Head of caudate nucleus (tissue), 42 donors: ENCODE measurements around the gene BCKDHA.
A peak's percentile ranks its signal among the peaks of the same experiment; 100 is the strongest.
"Not testable (repeated sequence)": the region's sequence is repeated elsewhere in the genome, so short reads cannot be mapped to it uniquely, and the experiment has no call there.

Source experiments
- DNase-seq, 42 donors: peaks; one replicate each; pipeline versions ENCODE4 v3.0.0 to v3.0.0-alpha.2; 2020 to 2021; ENCODE audit warnings: mixed read lengths in 7 of 42
- intact Hi-C: fragments of 100-400 bp; cut with DNase I; formaldehyde crosslinking; loops from one replicate; pipeline ENCODE4 v1.15.0; 2022

Gene BCKDHA

GRCh38 chr19:41398050-41398418 is 416 bp downstream of the BCKDHA start:
- intact Hi-C loops = loop anchor here (5.0 kb wide), 2 partner anchors 36 to 39 kb away; partner anchors contain the start of genes B9D2 and DMAC2
- DNase-seq = no peak

GRCh38 chr19:41398598-41398997 is 980 bp downstream of the BCKDHA start:
- no peak for DNase-seq
- intact Hi-C loops = loop anchor here (5.0 kb wide), 2 partner anchors 36 to 39 kb away; partner anchors contain the start of genes B9D2 and DMAC2

- intact Hi-C loops = loop anchor here (5.0 kb wide), 2 partner anchors 37 to 38 kb away; partner anchors contain the start of genes B9D2 and DMAC2
- no peak for DNase-seq
These were observed 1.5 kb downstream of the BCKDHA start for GRCh38 chr19:41399091-41399490.

GRCh38 chr19:41399525-41399924 is 1.9 kb downstream of the BCKDHA start:
- no peak for DNase-seq

GRCh38 chr19:41401483-41401882 is 3.9 kb downstream of the BCKDHA start:
- intact Hi-C loops = no loop called here
- DNase-seq = no peak

More at GRCh38 chr19:41399525-41399924, 1.9 kb downstream of the BCKDHA start:
- intact Hi-C loops = loop anchor here (5.0 kb wide), 2 partner anchors 37 to 38 kb away; partner anchors contain the start of genes B9D2 and DMAC2

GRCh38 chr19:41402010-41402409 is 4.4 kb downstream of the BCKDHA start:
- DNase-seq = no peak
- intact Hi-C loops = no loop called here

- no peak for DNase-seq
- intact Hi-C loops = no loop called here
These were observed 5.8 kb downstream of the BCKDHA start for GRCh38 chr19:41403181-41403970.

- no peak for DNase-seq
- intact Hi-C loops = no loop called here
These were observed 8.2 kb downstream of the BCKDHA start for GRCh38 chr19:41405776-41406175.

GRCh38 chr19:41407271-41407670 is 9.7 kb downstream of the BCKDHA start:
- DNase-seq = no peak
- intact Hi-C loops = no loop called here

- intact Hi-C loops = no loop called here
- no peak for DNase-seq
These were observed 10.6 kb downstream of the BCKDHA start for GRCh38 chr19:41408256-41408655.

GRCh38 chr19:41408846-41409245 is 11.2 kb downstream of the BCKDHA start:
- DNase-seq, intact Hi-C loops: not testable (repeated sequence)

GRCh38 chr19:41409288-41409687 is 11.7 kb downstream of the BCKDHA start:
- intact Hi-C loops = no loop called here

GRCh38 chr19:41410336-41411054 is 12.9 kb downstream of the BCKDHA start:
- DNase-seq = no peak
- intact Hi-C loops = no loop called here

More at GRCh38 chr19:41409288-41409687, 11.7 kb downstream of the BCKDHA start:
- DNase-seq = no peak

GRCh38 chr19:41411100-41411967 is 13.7 kb downstream of the BCKDHA start:
- DNase-seq = no peak
- intact Hi-C loops = no loop called here

GRCh38 chr19:41411968-41412265 is 14.3 kb downstream of the BCKDHA start:
- DNase-seq = peak in 40 of 42 donors; percentile 14 to 89 (median 67)

GRCh38 chr19:41412953-41413352 is 15.3 kb downstream of the BCKDHA start:
- no peak for DNase-seq
- intact Hi-C loops = no loop called here

More at GRCh38 chr19:41411968-41412265, 14.3 kb downstream of the BCKDHA start:
- intact Hi-C loops = no loop called here

- intact Hi-C loops = no loop called here
- DNase-seq = no peak
These were observed 16.3 kb downstream of the BCKDHA start for GRCh38 chr19:41413947-41414346.

GRCh38 chr19:41414461-41414860 is 16.8 kb downstream of the BCKDHA start:
- intact Hi-C loops = no loop called here

GRCh38 chr19:41415154-41415571 is 17.5 kb downstream of the BCKDHA start:
- DNase-seq = no peak
- intact Hi-C loops = no loop called here

More at GRCh38 chr19:41414461-41414860, 16.8 kb downstream of the BCKDHA start:
- no peak for DNase-seq
